K562 (cell line): ENCODE results near the gene TCAP. TPM values are rescaled to one million over a fixed set of nuclear protein-coding genes. Genes with fewer than 3 reads are reported as not detected.

Source experiments
- ARID2 ChIP-seq: fragments of 450-650 bp; IDR thresholded peaks from 2 replicates; pipeline ENCODE4 v1.6.1; 2017; ENCODE audit warnings: antibody characterized with exemption, mild to moderate bottlenecking
- DNMT1 ChIP-seq: fragments of 450-650 bp; IDR thresholded peaks from 2 replicates; pipeline ENCODE4 v1.6.1; 2016; ENCODE audit warnings: antibody characterized with exemption, mild to moderate bottlenecking
- EP300 ChIP-seq: IDR thresholded peaks from 2 replicates; pipeline ENCODE4 v1.6.1; 2012; ENCODE audit warnings: low read length, improper control_type of control experiment
- HDAC1 ChIP-seq, 2 experiments: fragments of 450-650 bp; IDR thresholded peaks; 2 replicates each; pipeline ENCODE4 v1.6.1; 2016 to 2017; ENCODE audit warnings: inconsistent platforms in 1 of 2, mild to moderate bottlenecking in 1 of 2, moderate library complexity in 1 of 2
- HDAC2 ChIP-seq: fragments of 450-650 bp; IDR thresholded peaks from 2 replicates; pipeline ENCODE4 v1.6.1; 2016; ENCODE audit warnings: mild to moderate bottlenecking
- HDGF ChIP-seq: fragments of 450-650 bp; IDR thresholded peaks from 2 replicates; pipeline ENCODE4 v1.6.1; 2016
- HNRNPH1 ChIP-seq: fragments of 200-400 bp; formaldehyde crosslinking; optimal IDR thresholded peaks from 2 replicates; pipeline ENCODE3; 2017; ENCODE audit warnings: low read depth, mild to moderate bottlenecking, low read length, moderate library complexity
- NR3C1 ChIP-seq: sonication (generic); formaldehyde crosslinking; IDR thresholded peaks from 2 replicates; pipeline ENCODE4 v1.8.1; 2022; ENCODE audit warnings: missing genetic modification reagents
- PHTF2 ChIP-seq: fragments of 250-450 bp; sonication (Bioruptor Pico); IDR thresholded peaks from 2 replicates; pipeline ENCODE4 v1.5.0; 2021; ENCODE audit warnings: mild to moderate bottlenecking
- POLR3A ChIP-seq: IDR thresholded peaks from 2 replicates; pipeline ENCODE4 v1.6.1; 2011; ENCODE audit warnings: borderline replicate concordance, mild to moderate bottlenecking, moderate library complexity; ENCODE audit not compliant: insufficient read length, insufficient read depth; ENCODE audit errors: extremely low read depth
- RBM25 ChIP-seq: fragments of 200-400 bp; formaldehyde crosslinking; IDR thresholded peaks from 2 replicates; pipeline ENCODE4 v1.6.1; 2018; ENCODE audit warnings: low read length, low read depth, moderate library complexity; ENCODE audit not compliant: severe bottlenecking
- SMARCC2 ChIP-seq: fragments of 450-650 bp; IDR thresholded peaks from 2 replicates; pipeline ENCODE4 v1.6.1; 2017; ENCODE audit warnings: antibody characterized with exemption, moderate library complexity, mild to moderate bottlenecking, low read depth
- SNIP1 ChIP-seq: fragments of 450-650 bp; IDR thresholded peaks from 2 replicates; pipeline ENCODE4 v1.7.1; 2017; ENCODE audit warnings: low read depth, mild to moderate bottlenecking
- SUPT5H ChIP-seq: fragments of 450-650 bp; IDR thresholded peaks from 2 replicates; pipeline ENCODE4 v1.6.1; 2016
- ZNF644 ChIP-seq: fragments of 200-800 bp; sonication (Bioruptor generic); IDR thresholded peaks from 2 replicates; pipeline ENCODE4 v1.6.1; 2016; ENCODE audit warnings: low read depth, missing genetic modification characterization, missing compliant biosample characterization
- ZNF695 ChIP-seq: fragments of 450-650 bp; formaldehyde crosslinking; IDR thresholded peaks from 2 replicates; pipeline ENCODE4 v1.4.0; 2020; ENCODE audit warnings: mild to moderate bottlenecking, moderate library complexity
- ZNF778 ChIP-seq: fragments of 450-650 bp; formaldehyde crosslinking; IDR thresholded peaks from 2 replicates; pipeline ENCODE4 v1.4.0; 2020; ENCODE audit warnings: mild to moderate bottlenecking, moderate library complexity
- polyA plus RNA-seq, 8 experiments: library from polyadenylated mRNA; depleted of rRNA in 4 of 8; stranded (reverse) in 5 of 8; unstranded in 3 of 8; fragments of >200 nt; fragmentation: Nextera tagmentation in 2 of 8; fragmentation: Illumina TruSeq in 1 of 8; extraction: Ambion mirVana in 2 of 8; extraction: Trizol in 1 of 8; gene quantifications; 2 replicates each; pipeline versions ENCODE4 v1.2.1 to v1.2.3, GENCODE V29; 2011 to 2014; ENCODE audit warnings: inconsistent platforms in 1 of 8, missing spikeins in 1 of 8
- total RNA-seq, 7 experiments: library from RNA; depleted of rRNA in 6 of 7; stranded (reverse); fragments of >200 nt in 6 of 7; fragmentation: Illumina TruSeq in 2 of 7; extraction: Trizol in 2 of 7; gene quantifications; 2 replicates each; pipeline versions ENCODE4 v1.2.1 to v1.2.3, GENCODE V29; 2011 to 2021; ENCODE audit warnings: low replicate concordance in 1 of 7
- TF ChIP-seq, protein P1 (sequence below): fragments of 250-450 bp; sonication (Bioruptor Pico); IDR thresholded peaks from 2 replicates; pipeline ENCODE4 v1.5.1; 2021; ENCODE audit warnings: mild to moderate bottlenecking
- TF ChIP-seq, protein P2 (sequence below), 2 experiments: fragments of 450-650 bp in 1 of 2; IDR thresholded peaks; 2 replicates each; pipeline ENCODE4 v1.6.1; 2011 to 2017; ENCODE audit warnings: low read depth in 2 of 2, antibody characterized with exemption in 1 of 2, borderline replicate concordance in 1 of 2, low read length in 1 of 2, mild to moderate bottlenecking in 1 of 2, mixed read lengths in 1 of 2; ENCODE audit not compliant: control insufficient read depth in 1 of 2
- TF ChIP-seq, protein P3 (sequence below): sonication (generic); formaldehyde crosslinking; IDR thresholded peaks from 2 replicates; pipeline ENCODE4 v1.8.1; 2023; ENCODE audit warnings: mild to moderate bottlenecking, missing genetic modification reagents, moderate library complexity
- TF ChIP-seq, protein P4 (sequence below): fragments of 250-450 bp; sonication (Bioruptor Pico); IDR thresholded peaks from 2 replicates; pipeline ENCODE4 v1.5.0; 2021
- TF ChIP-seq, protein P5 (sequence below): IDR thresholded peaks from 2 replicates; pipeline ENCODE4 v1.6.1; 2011; ENCODE audit not compliant: insufficient read length; ENCODE audit errors: extremely low read depth

The TCAP gene
- total and polyA plus RNA-seq, 9 of the 15 experiments (the other 6 are each of a cell fraction or from before 2014, with no cell fraction given) = 0.33 to 1.4 (median 0.82) TPM; not detected in 2

DNA sequence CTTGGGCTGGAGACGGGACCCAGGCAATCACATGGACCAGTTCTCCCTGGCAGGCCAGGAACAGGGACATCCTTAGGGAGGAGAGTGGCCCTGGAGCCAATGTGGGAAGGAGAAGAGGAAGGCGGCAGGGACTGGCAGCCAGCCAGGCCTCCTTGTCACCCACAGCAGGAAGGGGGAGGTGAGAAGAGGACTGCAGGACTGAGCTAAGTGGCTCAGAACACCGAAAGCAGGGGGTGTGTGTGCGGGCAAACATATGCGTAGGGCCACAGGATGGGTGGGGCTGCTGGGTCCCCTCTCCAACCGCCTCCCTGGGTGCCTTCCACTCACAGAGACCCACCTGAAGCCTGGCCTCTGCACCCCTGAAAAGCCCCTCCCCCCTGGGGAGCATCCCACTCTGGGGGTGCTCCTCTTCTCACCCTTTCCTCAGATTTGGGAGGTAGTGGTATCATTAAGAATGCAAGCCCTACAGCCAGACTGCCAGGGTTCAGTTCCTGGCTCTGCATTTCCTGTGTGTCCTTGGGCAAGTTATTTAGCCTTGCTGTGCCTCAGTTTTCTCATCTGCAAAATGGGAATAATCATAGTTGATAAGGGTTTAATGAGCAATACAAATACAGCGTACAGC, 11.2 kb downstream of the TCAP start (continued):
- TF ChIP-seq, protein P1, sequence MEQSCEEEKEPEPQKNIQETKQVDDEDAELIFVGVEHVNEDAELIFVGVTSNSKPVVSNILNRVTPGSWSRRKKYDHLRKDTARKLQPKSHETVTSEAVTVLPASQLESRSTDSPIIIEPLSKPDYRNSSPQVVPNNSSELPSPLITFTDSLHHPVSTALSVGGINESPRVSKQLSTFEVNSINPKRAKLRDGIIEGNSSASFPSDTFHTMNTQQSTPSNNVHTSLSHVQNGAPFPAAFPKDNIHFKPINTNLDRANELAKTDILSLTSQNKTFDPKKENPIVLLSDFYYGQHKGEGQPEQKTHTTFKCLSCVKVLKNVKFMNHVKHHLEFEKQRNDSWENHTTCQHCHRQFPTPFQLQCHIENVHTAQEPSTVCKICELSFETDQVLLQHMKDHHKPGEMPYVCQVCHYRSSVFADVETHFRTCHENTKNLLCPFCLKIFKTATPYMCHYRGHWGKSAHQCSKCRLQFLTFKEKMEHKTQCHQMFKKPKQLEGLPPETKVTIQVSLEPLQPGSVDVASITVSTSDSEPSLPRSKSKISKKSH (CRISPR knock-in tag) = no peak
- TF ChIP-seq ZNF778 (no peak), NR3C1 (CRISPR knock-in tag) (no peak), HDAC1 (IDR thresholded peaks at IDR 0.05) (peak in 1 of 2 experiments; percentile 53; a peak in 1 of 4 replicates), EP300 (no peak), PHTF2 (CRISPR knock-in tag) (no peak), HDGF (no peak; the same call in 1 of the 2 replicates), ZNF695 (CRISPR knock-in tag) (no peak), DNMT1 (no peak), SMARCC2 (no peak), POLR3A (no peak), HNRNPH1 (no peak), RBM25 (peak; percentile 93), HDAC2 (peak; percentile 88), ARID2 (no peak), ZNF644 (tag) (no peak), SNIP1 (no peak), SUPT5H (no peak)
- TF ChIP-seq, protein P2, sequence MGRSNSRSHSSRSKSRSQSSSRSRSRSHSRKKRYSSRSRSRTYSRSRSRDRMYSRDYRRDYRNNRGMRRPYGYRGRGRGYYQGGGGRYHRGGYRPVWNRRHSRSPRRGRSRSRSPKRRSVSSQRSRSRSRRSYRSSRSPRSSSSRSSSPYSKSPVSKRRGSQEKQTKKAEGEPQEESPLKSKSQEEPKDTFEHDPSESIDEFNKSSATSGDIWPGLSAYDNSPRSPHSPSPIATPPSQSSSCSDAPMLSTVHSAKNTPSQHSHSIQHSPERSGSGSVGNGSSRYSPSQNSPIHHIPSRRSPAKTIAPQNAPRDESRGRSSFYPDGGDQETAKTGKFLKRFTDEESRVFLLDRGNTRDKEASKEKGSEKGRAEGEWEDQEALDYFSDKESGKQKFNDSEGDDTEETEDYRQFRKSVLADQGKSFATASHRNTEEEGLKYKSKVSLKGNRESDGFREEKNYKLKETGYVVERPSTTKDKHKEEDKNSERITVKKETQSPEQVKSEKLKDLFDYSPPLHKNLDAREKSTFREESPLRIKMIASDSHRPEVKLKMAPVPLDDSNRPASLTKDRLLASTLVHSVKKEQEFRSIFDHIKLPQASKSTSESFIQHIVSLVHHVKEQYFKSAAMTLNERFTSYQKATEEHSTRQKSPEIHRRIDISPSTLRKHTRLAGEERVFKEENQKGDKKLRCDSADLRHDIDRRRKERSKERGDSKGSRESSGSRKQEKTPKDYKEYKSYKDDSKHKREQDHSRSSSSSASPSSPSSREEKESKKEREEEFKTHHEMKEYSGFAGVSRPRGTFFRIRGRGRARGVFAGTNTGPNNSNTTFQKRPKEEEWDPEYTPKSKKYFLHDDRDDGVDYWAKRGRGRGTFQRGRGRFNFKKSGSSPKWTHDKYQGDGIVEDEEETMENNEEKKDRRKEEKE (IDR thresholded peaks at IDR 0.05; ENCODE audit: borderline replicate concordance in 1 of 2, control insufficient read depth in 1 of 2, low read depth in 2 of 2, low read length in 1 of 2) = no peak
- TF ChIP-seq, protein P3, sequence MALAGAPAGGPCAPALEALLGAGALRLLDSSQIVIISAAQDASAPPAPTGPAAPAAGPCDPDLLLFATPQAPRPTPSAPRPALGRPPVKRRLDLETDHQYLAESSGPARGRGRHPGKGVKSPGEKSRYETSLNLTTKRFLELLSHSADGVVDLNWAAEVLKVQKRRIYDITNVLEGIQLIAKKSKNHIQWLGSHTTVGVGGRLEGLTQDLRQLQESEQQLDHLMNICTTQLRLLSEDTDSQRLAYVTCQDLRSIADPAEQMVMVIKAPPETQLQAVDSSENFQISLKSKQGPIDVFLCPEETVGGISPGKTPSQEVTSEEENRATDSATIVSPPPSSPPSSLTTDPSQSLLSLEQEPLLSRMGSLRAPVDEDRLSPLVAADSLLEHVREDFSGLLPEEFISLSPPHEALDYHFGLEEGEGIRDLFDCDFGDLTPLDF = no peak
- TF ChIP-seq, protein P4, sequence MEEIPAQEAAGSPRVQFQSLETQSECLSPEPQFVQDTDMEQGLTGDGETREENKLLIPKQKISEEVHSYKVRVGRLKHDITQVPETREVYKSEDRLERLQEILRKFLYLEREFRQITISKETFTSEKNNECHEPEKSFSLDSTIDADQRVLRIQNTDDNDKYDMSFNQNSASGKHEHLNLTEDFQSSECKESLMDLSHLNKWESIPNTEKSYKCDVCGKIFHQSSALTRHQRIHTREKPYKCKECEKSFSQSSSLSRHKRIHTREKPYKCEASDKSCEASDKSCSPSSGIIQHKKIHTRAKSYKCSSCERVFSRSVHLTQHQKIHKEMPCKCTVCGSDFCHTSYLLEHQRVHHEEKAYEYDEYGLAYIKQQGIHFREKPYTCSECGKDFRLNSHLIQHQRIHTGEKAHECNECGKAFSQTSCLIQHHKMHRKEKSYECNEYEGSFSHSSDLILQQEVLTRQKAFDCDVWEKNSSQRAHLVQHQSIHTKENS (CRISPR knock-in tag) = no peak
- TF ChIP-seq, protein P5, sequence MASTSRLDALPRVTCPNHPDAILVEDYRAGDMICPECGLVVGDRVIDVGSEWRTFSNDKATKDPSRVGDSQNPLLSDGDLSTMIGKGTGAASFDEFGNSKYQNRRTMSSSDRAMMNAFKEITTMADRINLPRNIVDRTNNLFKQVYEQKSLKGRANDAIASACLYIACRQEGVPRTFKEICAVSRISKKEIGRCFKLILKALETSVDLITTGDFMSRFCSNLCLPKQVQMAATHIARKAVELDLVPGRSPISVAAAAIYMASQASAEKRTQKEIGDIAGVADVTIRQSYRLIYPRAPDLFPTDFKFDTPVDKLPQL = no peak
